K562 (cell line): ENCODE measurements around the gene DNAAF3. TPM values are rescaled to one million over a fixed set of nuclear protein-coding genes. Genes with fewer than 3 reads are reported as not detected.
A peak's percentile ranks its signal among the peaks of the same experiment; 100 is the strongest.

Source experiments
- BACH1 ChIP-seq: fragments of 200-800 bp; sonication (Bioruptor generic); IDR thresholded peaks from 2 replicates; pipeline ENCODE4 v1.6.1; 2016; ENCODE audit warnings: missing genetic modification characterization, missing compliant biosample characterization
- BCL6 ChIP-seq: fragments of 250-450 bp; sonication (Bioruptor Pico); IDR thresholded peaks from 2 replicates; pipeline ENCODE4 v1.4.0; 2020
- ELF4 ChIP-seq: fragments of 450-650 bp; formaldehyde crosslinking; IDR thresholded peaks from 2 replicates; pipeline ENCODE4 v1.4.0; 2022; ENCODE audit warnings: missing genetic modification characterization
- ETV1 ChIP-seq: fragments of 450-650 bp; conservative IDR thresholded peaks from 2 replicates; pipeline ENCODE4 v1.6.1; 2016; ENCODE audit warnings: missing genetic modification characterization, control low read depth, low read depth, missing compliant biosample characterization
- KDM5B ChIP-seq: fragments of 200-600 bp; sonication (generic); IDR thresholded peaks from 2 replicates; pipeline ENCODE4 v1.6.1; 2012; ENCODE audit warnings: low read depth, mild to moderate bottlenecking, moderate library complexity, low read length, control low read depth, inconsistent platforms; ENCODE audit not compliant: insufficient replicate concordance
- NUFIP1 ChIP-seq: fragments of 450-650 bp; IDR thresholded peaks from 2 replicates; pipeline ENCODE4 v1.6.1; 2018; ENCODE audit not compliant: partially characterized antibody
- POLR2G ChIP-seq: fragments of 200-400 bp; formaldehyde crosslinking; IDR thresholded peaks from 2 replicates; pipeline ENCODE4 v1.6.1; 2017; ENCODE audit warnings: low read depth, mild to moderate bottlenecking, antibody characterized with exemption, low read length, moderate library complexity
- RBM22 ChIP-seq: fragments of 200-400 bp; formaldehyde crosslinking; IDR thresholded peaks from 2 replicates; pipeline ENCODE4 v1.6.1; 2018; ENCODE audit warnings: low read length, low read depth; ENCODE audit not compliant: poor library complexity, severe bottlenecking
- RCOR1 ChIP-seq, 2 experiments: IDR thresholded peaks; 2 replicates each; pipeline ENCODE4 v1.6.1; 2012; ENCODE audit warnings: low read depth in 2 of 2, low read length in 2 of 2, borderline replicate concordance in 1 of 2, improper control_type of control experiment in 1 of 2
- ZBTB34 ChIP-seq: fragments of 250-450 bp; sonication (Bioruptor Pico); IDR thresholded peaks from 2 replicates; pipeline ENCODE4 v1.8.0; 2021; ENCODE audit warnings: mild to moderate bottlenecking, moderate library complexity
- ZNF134 ChIP-seq: fragments of 250-450 bp; sonication (Bioruptor Pico); conservative IDR thresholded peaks from 2 replicates; pipeline ENCODE4 v1.4.0; 2020
- ZNF24 ChIP-seq: fragments of 450-650 bp; IDR thresholded peaks from 2 replicates; pipeline ENCODE4 v1.6.1; 2016
- ZNF398 ChIP-seq: fragments of 250-450 bp; sonication (Bioruptor Pico); IDR thresholded peaks from 2 replicates; pipeline ENCODE4 v1.8.0; 2021; ENCODE audit warnings: moderate library complexity, mild to moderate bottlenecking, inconsistent platforms
- ZNF583 ChIP-seq: fragments of 250-450 bp; sonication (Bioruptor Pico); IDR thresholded peaks from 2 replicates; pipeline ENCODE4 v1.4.0; 2020
- polyA plus RNA-seq, 8 experiments: library from polyadenylated mRNA; depleted of rRNA in 4 of 8; stranded (reverse) in 5 of 8; unstranded in 3 of 8; fragments of >200 nt; fragmentation: Nextera tagmentation in 2 of 8; fragmentation: Illumina TruSeq in 1 of 8; extraction: Ambion mirVana in 2 of 8; extraction: Trizol in 1 of 8; gene quantifications; 2 replicates each; pipeline versions ENCODE4 v1.2.1 to v1.2.3, GENCODE V29; 2011 to 2014; ENCODE audit warnings: inconsistent platforms in 1 of 8, missing spikeins in 1 of 8
- total RNA-seq, 7 experiments: library from RNA; depleted of rRNA in 6 of 7; stranded (reverse); fragments of >200 nt in 6 of 7; fragmentation: Illumina TruSeq in 2 of 7; extraction: Trizol in 2 of 7; gene quantifications; 2 replicates each; pipeline versions ENCODE4 v1.2.1 to v1.2.3, GENCODE V29; 2011 to 2021; ENCODE audit warnings: low replicate concordance in 1 of 7
- TF ChIP-seq, protein P1 (sequence below): fragments of 450-650 bp; IDR thresholded peaks from 2 replicates; pipeline ENCODE4 v1.6.1; 2016; ENCODE audit warnings: antibody characterized with exemption
- TF ChIP-seq, protein P2 (sequence below): sonication (generic); formaldehyde crosslinking; IDR thresholded peaks from 2 replicates; pipeline ENCODE4 v1.8.0; 2022; ENCODE audit warnings: missing genetic modification reagents, mild to moderate bottlenecking, borderline replicate concordance
- TF ChIP-seq, protein P3 (sequence below): IDR thresholded peaks from 2 replicates; pipeline ENCODE4 v1.6.1; 2012; ENCODE audit warnings: low read depth, low read length, improper control_type of control experiment, borderline replicate concordance

DNAAF3 gene
- total and polyA plus RNA-seq, 9 of the 15 experiments (the other 6 are each of a cell fraction or from before 2014, with no cell fraction given) = 21.6 to 61.5 (median 43.0) TPM

DNA sequence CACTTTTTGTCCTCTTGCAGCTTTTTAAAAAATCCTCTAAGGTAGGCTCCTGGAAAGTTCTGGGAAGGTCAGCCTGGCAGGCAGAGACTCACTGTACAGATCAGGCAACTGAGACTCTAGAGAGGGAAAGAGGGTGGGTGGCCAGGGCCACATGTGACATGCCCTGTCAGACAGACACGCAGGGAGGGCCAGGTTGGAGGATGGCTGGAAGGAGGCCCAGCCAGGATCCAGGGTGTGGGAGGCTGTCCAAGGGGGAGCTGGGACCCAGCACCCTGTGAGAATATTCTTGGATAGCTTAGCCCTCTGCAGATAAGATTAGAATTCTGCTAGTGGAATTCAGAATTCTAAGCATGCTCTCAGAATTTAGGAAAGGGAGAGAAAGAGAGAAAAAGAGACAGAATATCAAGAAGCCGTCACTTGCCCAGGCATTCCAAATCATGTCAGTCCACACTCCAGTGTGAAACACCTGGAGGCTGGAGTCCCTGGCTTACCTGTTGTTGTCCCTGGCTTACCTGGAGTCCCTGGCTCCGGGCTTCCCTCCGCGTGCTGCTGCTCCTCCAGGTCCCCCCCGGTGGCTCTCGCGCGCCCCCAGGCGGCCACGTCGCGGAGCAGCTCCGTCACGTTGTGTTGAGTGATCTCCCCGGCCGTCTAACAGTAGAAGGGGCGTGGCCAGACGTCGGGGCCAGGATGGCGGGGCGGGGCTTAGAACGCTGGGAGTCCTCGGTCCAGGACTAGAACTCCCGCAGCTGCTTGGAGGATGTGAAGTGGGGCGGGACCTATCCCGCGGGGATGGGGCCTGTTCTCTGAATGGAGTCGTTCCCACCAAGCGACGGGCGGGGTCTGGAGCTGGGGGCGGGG lies 6.1 kb downstream of the DNAAF3 start (continued):
- no peak for TF ChIP-seq ZBTB34 (CRISPR knock-in tag)
- TF ChIP-seq ZNF24 = no peak; the same call in 1 of the 2 replicates
- TF ChIP-seq ETV1 = no peak
- TF ChIP-seq ZNF134 (CRISPR knock-in tag) = no peak
- TF ChIP-seq, protein P1, sequence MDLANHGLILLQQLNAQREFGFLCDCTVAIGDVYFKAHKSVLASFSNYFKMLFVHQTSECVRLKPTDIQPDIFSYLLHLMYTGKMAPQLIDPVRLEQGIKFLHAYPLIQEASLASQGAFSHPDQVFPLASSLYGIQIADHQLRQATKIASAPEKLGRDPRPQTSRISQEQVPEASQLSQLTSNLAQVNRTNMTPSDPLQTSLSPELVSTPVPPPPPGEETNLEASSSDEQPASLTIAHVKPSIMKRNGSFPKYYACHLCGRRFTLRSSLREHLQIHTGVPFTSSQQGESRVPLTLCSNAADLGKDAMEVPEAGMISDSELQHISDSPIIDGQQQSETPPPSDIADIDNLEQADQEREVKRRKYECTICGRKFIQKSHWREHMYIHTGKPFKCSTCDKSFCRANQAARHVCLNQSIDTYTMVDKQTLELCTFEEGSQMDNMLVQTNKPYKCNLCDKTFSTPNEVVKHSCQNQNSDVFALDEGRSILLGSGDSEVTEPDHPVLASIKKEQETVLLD = no peak; the same call in 1 of the 2 replicates
- no peak for TF ChIP-seq ZNF398
- no peak for TF ChIP-seq ZNF583
- no peak for TF ChIP-seq BACH1 (tag)
- TF ChIP-seq RBM22 = no peak
- TF ChIP-seq KDM5B = no peak
- TF ChIP-seq, protein P2, sequence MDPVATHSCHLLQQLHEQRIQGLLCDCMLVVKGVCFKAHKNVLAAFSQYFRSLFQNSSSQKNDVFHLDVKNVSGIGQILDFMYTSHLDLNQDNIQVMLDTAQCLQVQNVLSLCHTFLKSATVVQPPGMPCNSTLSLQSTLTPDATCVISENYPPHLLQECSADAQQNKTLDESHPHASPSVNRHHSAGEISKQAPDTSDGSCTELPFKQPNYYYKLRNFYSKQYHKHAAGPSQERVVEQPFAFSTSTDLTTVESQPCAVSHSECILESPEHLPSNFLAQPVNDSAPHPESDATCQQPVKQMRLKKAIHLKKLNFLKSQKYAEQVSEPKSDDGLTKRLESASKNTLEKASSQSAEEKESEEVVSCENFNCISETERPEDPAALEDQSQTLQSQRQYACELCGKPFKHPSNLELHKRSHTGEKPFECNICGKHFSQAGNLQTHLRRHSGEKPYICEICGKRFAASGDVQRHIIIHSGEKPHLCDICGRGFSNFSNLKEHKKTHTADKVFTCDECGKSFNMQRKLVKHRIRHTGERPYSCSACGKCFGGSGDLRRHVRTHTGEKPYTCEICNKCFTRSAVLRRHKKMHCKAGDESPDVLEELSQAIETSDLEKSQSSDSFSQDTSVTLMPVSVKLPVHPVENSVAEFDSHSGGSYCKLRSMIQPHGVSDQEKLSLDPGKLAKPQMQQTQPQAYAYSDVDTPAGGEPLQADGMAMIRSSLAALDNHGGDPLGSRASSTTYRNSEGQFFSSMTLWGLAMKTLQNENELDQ (CRISPR knock-in tag) = no peak
- TF ChIP-seq, protein P3, sequence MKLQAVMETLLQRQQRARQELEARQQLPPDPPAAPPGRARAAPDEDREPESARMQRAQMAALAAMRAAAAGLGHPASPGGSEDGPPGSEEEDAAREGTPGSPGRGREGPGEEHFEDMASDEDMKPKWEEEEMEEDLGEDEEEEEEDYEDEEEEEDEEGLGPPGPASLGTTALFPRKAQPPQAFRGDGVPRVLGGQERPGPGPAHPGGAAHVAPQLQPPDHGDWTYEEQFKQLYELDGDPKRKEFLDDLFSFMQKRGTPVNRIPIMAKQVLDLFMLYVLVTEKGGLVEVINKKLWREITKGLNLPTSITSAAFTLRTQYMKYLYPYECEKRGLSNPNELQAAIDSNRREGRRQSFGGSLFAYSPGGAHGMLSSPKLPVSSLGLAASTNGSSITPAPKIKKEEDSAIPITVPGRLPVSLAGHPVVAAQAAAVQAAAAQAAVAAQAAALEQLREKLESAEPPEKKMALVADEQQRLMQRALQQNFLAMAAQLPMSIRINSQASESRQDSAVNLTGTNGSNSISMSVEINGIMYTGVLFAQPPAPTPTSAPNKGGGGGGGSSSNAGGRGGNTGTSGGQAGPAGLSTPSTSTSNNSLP = no peak
- no peak for TF ChIP-seq NUFIP1
- no peak for TF ChIP-seq BCL6 (CRISPR knock-in tag)
- peak; percentile 10 to 83; a peak in 1 of 4 replicates for TF ChIP-seq RCOR1 (IDR thresholded peaks at IDR 0.05; ENCODE audit: borderline replicate concordance in 1 of 2, low read depth in 2 of 2, low read length in 2 of 2)
- peak; percentile 69 for TF ChIP-seq POLR2G
- no peak for TF ChIP-seq ELF4 (CRISPR knock-in tag)
